Measurements from ENCODE around the gene MAML2.

The MAML2 gene

DNA sequence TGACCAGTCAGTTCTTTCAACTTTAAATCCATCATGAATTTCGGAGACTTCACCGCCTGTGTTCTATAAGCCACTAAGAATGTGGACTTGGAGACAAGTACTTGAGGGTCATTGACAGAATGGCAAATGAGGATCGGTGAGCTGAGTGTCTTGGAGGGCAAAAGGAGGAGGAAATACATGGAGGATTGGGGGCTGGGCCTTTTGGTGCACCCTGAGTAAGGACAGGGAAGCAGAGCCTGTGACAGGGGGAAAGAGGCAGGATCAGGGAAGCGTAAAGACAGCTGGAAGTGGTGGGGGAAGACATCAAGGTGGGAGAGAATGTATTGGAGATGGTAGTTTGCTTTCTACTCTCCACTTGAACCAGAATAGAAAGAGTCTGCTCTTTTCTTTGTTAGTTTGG is 348.7 kb downstream of the MAML2 start:
- no peak for DNase-seq

DNA sequence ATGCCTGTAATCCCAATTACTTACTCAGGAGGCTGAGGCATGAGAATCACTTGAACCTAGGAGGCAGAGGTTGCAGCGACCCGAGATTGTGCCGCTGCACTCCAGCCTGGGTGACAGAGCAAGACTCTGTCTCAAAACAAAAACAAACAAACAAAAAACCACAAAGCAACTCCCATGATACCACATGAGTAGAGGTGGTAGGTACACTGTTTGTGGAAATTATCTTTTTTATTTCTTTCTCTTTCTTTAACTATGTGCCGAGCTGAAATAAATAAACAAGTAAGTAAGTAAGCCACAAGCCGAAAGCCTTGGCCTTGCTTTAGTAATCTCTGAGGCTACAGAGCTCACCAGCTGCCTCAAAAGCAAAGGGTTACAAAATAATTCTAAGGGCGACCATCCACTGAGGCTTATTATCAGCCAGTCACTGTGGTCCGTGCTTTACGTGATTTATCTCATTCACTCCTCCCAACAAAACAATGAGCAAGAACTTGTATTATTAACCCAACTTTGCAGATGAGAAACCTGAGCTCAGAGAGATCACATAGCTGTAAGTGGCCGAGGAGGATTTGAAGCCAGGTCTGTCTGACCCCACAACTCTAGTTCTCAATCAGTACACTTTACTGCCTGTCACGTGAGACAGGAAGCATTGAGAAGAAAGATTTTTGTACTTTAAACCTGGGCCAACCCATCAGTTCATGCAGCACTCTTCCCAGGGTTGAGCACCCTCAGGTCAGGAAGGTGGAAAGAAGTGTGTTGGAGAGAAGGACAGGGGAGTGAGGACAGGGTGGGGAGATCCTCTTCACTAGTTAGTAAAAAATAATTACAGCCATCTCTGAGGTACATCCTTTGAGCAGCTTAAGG is 349.3 kb downstream of the MAML2 start:
- no peak for DNase-seq

DNA sequence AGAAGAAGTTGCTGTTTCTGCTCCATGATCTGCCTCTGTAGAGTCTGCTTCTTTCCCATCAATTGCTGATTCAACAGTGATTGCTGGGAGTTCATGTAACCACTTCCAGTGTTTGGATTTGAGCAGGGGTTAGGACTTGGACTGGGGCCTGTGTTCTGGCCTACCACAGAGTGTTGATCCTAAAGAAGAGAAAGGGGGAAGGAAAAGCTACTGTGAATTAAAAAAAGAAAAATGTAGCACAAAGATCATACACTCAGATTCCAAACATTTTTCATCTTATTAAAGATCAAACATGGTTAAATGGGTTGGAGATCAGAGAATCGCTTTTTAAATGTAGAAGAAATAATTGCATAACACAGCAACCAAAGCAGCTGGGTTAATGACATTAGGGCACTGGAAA is 351.4 kb downstream of the MAML2 start:
- DNase-seq = peak; percentile 72

DNA sequence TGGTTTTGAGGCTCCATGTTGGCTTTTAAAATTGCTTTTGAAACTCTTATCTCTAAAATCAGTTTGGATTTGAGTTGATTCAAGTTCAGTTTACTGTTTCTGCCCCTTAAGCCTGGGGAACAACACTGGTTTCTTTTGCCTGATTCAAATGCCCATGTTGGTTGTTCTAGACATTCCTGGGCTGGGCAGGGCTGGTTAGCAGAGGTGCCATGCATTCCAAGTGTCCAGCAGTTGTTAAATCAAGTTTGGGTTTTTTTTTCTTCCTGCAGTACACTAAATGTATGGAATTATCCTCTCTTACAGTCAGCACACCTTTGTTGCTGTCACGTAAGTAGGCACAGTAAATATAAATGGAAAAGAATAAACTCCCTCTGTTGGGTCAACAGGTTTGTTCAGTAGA is 351.9 kb downstream of the MAML2 start:
- DNase-seq = no peak

DNA sequence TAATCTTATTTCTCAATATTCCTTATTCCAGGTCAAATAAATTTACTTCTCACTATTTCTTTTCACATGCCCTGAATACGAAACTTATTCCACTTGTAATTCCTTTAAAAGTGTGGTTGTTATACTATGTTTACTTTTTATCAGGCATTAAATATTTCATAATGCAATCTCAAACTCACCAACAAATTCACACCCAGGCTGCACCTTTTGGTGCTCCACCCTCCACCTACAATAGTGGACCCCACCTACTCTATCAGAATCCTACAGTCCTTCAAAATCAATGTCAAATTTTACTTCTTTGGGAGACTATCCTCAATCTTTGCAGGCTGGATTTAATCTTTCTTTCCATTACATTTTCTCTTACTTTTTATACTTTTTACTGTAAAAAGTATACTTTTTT is 353.2 kb downstream of the MAML2 start:
- DNase-seq = no peak

DNA sequence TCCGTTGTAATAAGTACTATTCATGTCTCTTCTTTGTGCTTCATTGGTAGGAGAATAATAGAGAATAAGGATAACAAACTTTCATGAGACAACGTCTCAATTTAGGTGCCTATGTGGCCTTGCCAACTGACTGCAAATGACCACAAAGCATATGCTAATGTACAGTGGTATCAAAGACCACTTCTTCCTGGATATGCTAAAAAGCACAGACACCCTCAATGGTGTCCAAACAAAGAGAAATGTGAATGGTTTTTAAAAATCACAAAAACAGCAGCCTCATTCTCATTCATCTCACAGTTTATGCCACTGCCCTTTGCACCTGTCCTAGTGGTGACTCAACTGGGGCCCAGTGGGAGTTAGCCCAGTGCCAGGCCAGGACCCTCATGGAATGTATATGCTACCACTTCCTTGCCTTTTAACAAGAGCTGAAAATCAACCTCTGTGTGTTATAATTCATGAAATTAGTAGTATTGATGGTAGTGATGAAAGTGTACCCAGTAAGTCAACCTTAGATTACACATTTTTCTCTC is 353.9 kb downstream of the MAML2 start:
- DNase-seq = no peak

DNA sequence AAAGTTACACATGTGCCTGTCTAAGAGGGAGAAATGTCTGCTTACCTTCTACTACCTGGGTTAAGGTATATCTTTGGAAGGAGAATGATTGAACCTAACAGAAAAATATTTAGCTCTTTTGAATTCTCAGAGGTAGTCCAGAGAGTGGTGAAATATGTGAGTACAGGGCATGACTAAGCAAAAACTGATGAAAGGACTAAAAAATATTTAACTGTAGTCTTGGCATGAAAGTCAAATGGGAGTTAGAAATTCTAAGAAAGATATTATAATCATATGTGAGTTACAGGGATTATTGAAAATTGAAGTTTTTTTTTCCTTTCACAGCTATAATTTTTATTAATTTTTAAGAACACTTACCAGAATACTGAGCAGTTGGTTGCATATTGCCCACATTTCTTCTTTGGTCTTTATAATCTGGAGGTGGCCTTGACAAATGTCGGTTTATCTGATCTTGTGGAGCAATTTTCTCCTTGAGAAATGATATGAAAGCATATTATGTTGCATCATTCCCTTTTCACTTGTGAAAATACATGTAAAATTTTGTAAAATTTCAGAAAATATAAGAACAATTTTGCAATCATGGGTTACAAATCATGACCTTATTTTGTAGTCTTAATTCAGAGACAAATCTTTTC is 357.7 kb downstream of the MAML2 start:
- DNase-seq = peak; percentile 24

DNA sequence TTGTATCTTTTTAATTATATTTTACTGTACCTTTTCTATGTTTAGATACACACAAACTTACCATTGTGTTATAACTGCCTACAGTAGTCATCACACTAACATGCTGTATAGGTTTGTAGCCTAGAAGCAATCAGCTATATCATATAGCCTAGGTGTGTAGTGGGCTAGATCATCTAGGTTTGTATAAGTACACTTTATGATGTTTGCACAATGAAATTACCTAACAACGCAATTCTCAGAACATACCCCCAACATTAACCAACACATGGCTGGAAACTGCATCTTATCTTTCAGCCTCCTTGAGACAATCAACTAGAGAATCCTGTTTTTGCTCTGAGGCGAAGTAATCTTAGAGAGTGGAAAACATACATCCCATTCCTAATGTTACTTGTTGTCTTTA is 358.9 kb downstream of the MAML2 start:
- DNase-seq = no peak

DNA sequence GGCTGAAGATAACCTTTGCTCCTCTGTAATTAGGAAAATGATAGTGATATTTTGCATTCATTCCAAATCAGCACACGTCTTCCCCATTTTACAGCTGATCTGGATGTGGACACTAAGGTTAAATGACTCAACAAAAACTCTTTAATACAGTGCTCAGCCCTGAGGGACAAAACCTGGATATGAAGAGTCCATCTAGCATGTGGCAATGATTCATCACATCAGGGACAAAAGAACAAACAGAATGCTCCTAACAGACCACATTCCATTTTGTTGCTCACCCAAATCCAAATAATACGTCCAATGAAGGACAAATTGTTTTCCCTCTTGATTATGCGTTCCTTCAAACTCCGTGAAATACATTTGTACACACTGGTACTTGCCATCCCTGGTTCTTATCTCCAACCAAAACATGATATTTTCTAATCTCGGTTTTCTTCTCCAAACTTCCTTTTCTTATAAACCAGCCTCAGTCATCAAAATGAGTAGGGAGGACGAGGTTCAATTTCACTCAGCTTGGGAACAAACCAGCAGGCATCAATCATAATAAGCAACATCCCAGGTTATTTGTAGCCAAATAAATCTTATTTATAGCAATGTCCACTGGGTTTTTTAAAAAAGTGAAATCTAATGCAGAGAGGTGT is 365.3 kb downstream of the MAML2 start:
- peak; percentile 8 for DNase-seq

DNA sequence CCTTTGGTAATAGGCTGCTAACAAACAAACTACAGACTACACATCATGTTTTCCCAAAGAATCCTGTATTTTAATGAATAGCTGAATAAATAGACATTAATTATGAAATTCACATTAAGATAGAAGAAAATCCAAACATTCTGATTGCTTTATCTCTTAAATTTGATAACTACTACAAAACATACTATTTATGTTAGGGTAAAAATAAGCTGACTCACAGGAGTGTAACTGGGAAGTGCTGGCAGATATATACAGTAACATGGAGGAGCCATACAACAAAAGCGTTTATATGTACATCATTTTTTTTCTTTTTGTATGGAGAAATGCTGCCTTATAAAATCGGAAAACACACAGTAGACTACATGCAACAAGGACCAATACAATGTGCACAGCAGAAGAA is 366.4 kb downstream of the MAML2 start:
- no peak for DNase-seq

DNA sequence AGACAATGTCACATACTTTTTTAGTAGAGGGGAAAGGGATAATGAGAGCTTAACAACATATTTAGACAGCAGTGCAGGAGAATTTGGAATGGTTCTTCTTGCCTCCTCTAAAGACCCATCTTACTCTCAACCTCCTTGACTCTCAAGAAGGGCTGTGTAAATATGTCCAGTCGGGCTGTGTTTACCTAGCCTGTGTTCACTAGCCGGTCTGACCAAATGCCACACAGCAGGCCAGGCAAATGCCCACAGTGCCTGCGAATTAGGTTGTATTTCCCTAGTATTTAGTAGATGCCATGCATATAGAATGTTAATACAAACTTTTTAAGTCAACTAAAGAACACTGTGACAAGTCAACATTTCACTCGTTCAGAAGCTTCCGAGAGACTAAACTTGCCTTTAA is 367.7 kb downstream of the MAML2 start:
- no peak for DNase-seq

DNA sequence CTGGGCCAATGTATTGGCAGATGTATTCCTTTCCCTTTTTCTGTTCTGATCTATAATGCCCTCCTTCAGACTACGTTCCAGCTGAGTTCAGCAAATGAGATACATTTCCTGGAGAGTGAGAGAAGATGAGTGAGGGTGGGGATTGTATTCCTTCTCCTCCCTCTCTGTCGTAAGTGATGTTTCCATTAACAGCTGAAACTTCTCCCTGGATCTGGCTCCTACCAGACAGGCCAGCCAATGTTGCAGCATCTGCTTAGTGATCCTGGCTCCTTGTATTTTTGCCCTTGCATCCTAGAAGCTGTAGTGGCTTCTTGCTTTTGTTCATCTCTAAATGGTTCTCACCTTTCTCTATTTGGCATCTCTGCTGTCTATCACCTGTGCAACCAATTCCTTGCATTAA is 370.9 kb downstream of the MAML2 start:
- DNase-seq = no peak

DNA sequence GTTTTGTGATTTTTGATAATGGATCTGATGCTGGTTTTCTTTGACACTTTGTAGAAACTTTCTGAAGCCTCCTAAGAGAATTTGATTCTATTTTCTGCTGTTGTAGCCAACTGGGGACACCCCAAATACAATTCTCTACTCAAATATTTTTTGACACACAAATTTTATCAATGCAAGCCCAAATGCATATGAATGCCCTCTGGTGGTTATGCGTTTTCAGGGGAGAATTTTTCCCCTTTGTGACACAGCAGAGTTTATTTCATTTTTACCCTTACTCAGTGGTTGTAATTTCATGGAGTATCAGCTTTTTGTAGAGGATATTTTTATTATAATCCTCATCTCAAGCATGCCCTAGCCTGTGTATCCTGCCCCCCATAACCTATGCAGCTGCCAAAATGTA is 374.4 kb downstream of the MAML2 start:
- DNase-seq = no peak

DNA sequence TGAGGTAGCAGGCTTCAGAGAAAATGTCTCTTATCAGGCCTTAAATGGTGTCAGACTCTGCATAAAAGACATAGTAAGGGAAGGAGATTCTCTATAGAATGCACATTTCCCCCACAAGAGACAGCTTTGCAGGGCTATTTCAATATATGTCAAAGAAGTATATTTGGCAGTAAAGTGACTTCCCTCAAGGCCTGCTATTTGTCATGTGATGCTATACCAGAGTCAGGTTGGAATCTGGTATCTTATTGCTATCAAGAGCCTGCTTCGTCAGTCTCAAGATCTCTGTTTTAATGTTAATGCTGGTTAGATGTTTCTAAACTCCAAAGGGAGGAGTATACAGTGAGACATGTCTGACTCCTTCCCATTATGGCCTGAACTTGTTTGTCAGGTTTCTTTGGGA is 378.7 kb downstream of the MAML2 start:
- no peak for DNase-seq

DNA sequence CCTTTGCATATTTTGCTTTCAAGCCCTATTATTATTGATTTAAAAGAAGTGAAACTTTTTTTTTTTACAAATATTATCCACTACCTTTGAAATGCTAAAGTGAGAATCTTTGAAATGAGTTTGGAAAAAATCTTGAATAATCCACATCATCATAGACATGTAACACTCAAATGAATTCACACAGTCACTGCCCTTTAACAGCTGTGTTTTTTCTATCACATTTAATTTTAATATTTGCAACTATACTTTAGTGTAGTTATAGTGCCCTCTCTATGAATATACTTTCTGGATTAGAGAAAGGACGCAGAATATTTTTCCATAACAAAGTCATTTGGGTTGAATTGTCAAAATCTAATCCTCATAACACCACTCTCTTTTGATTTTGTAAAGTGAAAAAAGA is 381.2 kb downstream of the MAML2 start:
- DNase-seq = no peak

DNA sequence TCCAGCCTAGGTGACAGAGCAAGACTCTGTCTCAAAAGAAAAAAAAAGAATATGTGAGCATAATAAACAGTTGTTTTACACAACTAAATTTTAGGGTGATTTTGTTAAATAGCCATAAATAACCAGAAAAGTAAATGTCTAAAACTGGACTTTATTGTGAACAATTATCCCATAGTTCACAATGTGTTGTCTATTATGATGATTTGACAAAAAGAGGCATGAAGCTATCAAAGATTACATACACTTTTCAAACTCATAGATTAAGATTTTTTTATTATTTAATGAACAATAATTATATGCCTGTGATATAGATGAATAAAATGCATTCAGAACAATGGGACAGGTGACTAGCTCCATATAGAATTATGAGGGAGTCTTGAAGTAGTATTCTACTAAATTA is 392.1 kb downstream of the MAML2 start:
- no peak for DNase-seq

DNA sequence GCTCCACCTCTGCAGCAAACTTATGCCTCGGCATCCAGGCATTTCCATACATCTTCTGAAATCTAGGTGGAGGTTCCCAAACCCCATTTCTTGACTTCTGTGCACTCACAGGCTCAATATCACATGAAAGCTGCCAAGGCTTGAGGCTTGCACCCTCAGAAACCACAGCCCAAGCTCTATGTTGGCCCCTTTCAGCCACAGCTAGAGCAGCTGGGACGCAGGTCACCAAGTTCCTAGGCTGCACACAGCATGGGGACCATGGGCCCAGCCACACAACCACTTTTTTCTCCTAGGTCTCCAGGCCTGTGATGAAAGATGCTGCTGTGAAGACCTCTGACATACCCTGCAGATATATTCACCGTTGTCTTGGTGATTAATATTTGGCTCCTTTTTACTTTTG is 394.4 kb downstream of the MAML2 start:
- no peak for DNase-seq

DNA sequence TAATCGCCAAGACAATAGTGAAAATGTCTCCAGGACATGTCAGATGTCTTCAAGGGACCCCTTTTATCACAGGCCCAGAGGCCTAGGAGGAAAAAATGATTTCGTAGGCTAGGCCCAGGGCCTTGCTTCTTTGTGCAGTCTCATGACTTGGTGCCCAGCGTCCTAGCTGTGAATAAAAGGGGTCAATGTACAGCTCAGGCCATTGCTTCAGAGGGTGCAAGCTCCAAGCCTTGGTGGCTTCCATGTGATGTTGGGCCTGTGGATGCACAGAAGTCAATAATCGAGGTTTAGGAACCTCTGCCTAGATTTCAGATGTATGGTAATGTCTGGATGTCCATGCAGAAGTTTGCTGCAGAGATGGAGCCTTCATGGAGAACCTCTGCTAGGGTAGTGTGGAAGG is 398.4 kb downstream of the MAML2 start:
- no peak for DNase-seq

DNA sequence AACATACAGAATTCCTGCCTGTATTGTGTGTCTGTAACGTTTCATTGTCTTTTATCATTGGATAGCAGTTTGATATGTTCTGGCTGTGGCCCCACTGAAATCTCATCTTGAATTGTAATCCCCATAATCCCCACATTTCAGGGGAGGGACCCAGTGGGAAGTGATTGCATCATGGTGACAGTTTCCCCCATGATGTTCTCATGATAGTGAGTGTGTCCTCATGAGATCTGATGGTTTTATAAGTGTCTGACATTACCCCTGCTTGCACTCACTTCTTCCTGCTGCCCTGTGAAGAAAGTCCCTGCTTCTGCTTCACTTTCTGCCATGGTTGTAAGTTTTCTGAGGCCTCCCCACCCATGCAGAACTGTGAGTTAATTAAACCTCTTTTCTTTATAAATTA is 399.4 kb downstream of the MAML2 start:
- no peak for DNase-seq

DNA sequence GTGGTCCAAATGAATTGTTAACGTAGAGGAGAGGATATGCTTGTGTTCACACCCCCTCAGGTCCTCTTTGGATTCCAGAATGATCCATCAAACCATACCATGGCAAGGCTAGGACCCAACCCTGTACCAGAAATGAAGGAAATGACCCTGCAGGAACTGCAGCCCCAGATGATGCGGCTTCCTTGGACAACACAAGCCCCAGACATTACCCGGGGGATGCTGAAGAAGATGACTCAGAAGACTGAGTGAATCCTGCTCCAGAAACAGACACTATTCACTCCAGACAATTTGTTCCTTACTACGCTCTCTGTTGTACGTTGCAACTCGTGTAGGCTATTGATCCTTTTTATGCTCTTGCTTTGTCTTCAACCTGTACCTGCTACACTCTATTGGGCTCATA is 403.9 kb downstream of the MAML2 start:
- peak; percentile 11 for DNase-seq

DNA sequence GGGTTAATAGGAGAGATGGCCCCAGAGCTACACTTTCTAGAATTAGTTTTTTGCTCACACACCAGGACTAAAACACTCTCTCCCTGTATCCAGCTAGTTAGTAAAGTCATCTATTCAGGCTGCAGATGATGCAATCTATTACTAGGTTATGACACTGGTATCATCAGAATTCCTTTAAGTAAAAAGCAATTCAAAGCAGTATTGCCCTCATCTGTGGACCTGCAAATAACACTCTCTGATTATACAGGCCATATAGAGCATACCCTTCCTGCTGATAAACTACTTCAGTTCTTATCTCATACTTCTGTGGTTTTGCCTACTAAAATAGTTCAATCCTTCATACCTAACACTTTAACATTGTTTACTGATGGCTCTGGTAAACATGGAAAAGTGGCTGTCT is 405.6 kb downstream of the MAML2 start:
- peak; percentile 24 for DNase-seq

DNA sequence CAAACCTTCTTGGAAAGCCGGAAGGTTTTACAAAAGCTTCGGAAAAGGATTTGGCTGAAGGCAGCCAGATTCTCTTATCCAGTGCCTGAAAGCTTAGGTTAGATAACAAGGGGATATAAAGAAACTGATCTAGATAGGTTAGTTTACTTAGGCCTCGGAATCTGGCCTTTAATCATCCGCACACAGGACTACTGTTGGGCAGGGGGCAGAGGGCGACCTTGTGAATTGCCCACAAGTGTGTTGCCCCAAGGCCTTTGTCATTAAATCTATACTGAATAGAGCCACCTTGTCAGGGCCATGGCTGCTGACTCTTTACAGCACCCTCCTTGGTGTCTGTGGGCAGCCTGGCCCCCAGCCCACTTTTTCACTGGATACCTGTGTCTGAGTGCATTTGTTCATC is 409.4 kb downstream of the MAML2 start:
- DNase-seq = no peak

DNA sequence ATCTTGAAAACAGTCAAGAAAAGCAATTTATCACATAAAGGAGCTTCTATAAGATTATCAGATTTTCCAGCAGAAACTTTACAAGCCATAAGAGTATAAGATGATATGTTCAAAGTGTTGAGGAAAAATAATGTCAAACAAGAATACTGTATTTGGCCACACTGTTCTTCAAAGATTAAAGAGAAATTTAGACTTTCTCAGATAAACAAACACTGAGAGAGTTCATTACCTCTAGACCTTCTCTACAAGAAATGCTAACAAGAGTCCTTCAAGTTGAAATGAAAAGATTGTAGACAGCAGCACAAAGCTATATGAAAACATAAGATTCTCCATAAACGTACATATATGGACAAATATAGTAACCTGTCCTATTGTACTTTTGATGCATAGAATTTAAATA is 411.1 kb downstream of the MAML2 start:
- no peak for DNase-seq

DNA sequence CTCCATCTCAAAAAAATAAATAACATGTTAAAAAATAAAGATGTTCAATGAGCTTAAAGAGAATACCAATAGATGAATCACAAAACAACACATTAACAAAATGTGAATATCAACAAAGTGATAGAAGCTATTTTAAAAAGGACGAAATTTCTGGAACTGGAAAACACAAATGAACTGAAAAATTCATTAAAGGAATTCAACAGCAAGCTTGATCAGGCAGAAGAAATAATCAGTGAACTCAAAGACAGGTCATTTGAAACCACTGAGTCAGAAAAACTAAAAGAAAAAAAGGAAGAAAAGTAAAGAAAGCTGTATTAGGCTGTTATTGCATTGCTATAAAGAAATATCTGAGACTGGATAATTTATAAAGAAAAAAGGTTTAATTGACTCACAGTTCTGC is 412.0 kb downstream of the MAML2 start:
- no peak for DNase-seq

All from fibroblast of skin of right quadriceps (primary cell).